Sigmoid colon (tissue), 4 donors: ENCODE results near the gene ZMIZ1.

Experiments
- CTCF ChIP-seq, 4 experiments: fragments of 450-650 bp in 3 of 4; fragments of 200-600 bp in 1 of 4; IDR thresholded peaks; one replicate each; pipeline ENCODE4 v1.5.1; 2016 to 2019; ENCODE audit warnings: antibody characterized with exemption in 4 of 4, mild to moderate bottlenecking in 3 of 4, moderate library complexity in 2 of 4
- EP300 ChIP-seq, 4 donors: sonication (generic); formaldehyde crosslinking; IDR thresholded peaks; one replicate each; pipeline ENCODE4 v1.6.1; 2017; ENCODE audit warnings: antibody characterized with exemption in 4 of 4
- POLR2A ChIP-seq, 2 donors: fragments of 450-650 bp; IDR thresholded peaks; one replicate each; pipeline ENCODE4 v1.6.1; 2016; ENCODE audit warnings: antibody characterized with exemption in 2 of 2, mild to moderate bottlenecking in 2 of 2, moderate library complexity in 2 of 2

DNA sequence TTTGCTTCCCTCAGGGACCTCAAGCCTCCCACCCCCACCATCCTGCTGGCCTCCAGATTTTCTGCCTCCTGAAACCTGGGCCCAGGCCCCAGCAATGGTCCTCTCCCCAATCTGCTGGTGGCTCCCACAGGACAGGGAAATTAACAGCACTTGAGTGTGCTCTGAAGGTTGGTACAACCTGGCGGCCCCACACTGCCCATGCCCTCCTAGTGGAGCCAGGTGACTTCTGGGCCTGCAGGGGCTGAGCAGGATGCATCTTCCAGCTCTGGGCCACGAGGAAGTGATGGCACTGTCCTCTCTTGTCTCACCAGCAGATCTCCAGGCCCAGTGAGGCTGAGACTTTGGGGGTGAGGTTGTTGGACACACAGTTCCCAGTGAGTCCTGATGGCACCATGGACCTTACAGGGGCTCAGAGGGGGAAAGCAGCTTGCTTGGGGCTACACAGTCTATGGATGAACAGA lies 3.6 kb upstream of the ZMIZ1 start:
- TF ChIP-seq CTCF (IDR thresholded peaks at IDR 0.05): no peak
- no peak for TF ChIP-seq POLR2A (IDR thresholded peaks at IDR 0.05)
- no peak for TF ChIP-seq EP300 (IDR thresholded peaks at IDR 0.05)
